ENCODE results near the gene GNPAT. TPM values are rescaled to one million over a fixed set of nuclear protein-coding genes. Genes with fewer than 3 reads are reported as not detected.

Gene GNPAT
- total and polyA plus RNA-seq, 2 experiments from 2014 or later: 32.8 to 45.4 TPM

- Histone ChIP-seq H3K4me3 (no peak overlapping the region), H3K4me1 (ENCODE audit: insufficient read depth) (no peaks in the 10 kb centered on the region), H3F3A (replicated peaks; ENCODE audit: low read depth) (no peaks in the 10 kb centered on the region), H3K27ac (ENCODE audit: low read depth) (no peak overlapping the region), H3K79me2 (replicated peaks; ENCODE audit: insufficient read depth) (no peaks in the 10 kb centered on the region), H3K27me3 (ENCODE audit: insufficient read depth) (no peaks in the 10 kb centered on the region), H3K4me2 (no peak overlapping the region), H2AFZ (no peak overlapping the region), H3K36me3 (ENCODE audit: insufficient read depth) (no peaks in the 10 kb centered on the region), H3K9me2 (ENCODE audit: insufficient read depth) (no peaks in the 10 kb centered on the region), H4K20me1 (replicated peaks; ENCODE audit: insufficient read depth) (no peaks in the 10 kb centered on the region)
- Mint-ChIP-seq H3K27ac (no peak overlapping the region), H3K4me3 (no peak overlapping the region), H3K36me3 (ENCODE audit: low read depth) (no peaks in the 10 kb centered on the region), H3K4me1 (no peaks in the 10 kb centered on the region), H3K27me3 (ENCODE audit: insufficient read depth, low read depth, poor library complexity) (peaks cover 4% of the 10 kb centered on the region), H3K9me3 (no peaks in the 10 kb centered on the region)
- DNase-seq (ENCODE audit: low spot score) (no peak), ATAC-seq (no peak)
- TF ChIP-seq EZH2 (IDR thresholded peaks at IDR 0.05; ENCODE audit: low read depth, unreplicated experiment): no peak
Measured at GRCh38 chr1:231312432-231312788, 71.4 kb downstream of the GNPAT start.

GRCh38 chr1:231313661-231314060 lies 72.6 kb downstream of the GNPAT start:
- Mint-ChIP-seq H3K27ac (no peak overlapping the region), H3K4me3 (no peak overlapping the region)
- no peaks in the 10 kb centered on the region for H3K27me3 ChIP-seq (ENCODE audit: insufficient read depth)
- TF ChIP-seq POLR2AphosphoS5 (IDR thresholded peaks at IDR 0.05; ENCODE audit: low read depth): no peak
- TF ChIP-seq ZNF462 (CRISPR knock-in tag; IDR thresholded peaks at IDR 0.05): no peak
- no peak for TF ChIP-seq ZNF331 (CRISPR knock-in tag; IDR thresholded peaks at IDR 0.05; ENCODE audit: low read depth)
- no peak for TF ChIP-seq ETS1 (IDR thresholded peaks at IDR 0.05)
- no peak for TF ChIP-seq REST (IDR thresholded peaks at IDR 0.05; ENCODE audit: unreplicated experiment)
- no peak for TF ChIP-seq CTCF (conservative IDR thresholded peaks at IDR 0.05; ENCODE audit: low read depth in 2 of 2)
- no peak for TF ChIP-seq NANOG (IDR thresholded peaks at IDR 0.05; ENCODE audit: borderline replicate concordance)
- TF ChIP-seq JUNB (IDR thresholded peaks at IDR 0.05; ENCODE audit: unreplicated experiment): no peak
- no peak for TF ChIP-seq CREB1 (CRISPR knock-in tag; IDR thresholded peaks at IDR 0.05; ENCODE audit: low read depth)
- TF ChIP-seq EZH2 (IDR thresholded peaks at IDR 0.05; ENCODE audit: low read depth, unreplicated experiment): no peak

More at GRCh38 chr1:231313661-231314060, 72.6 kb downstream of the GNPAT start:
- no peak overlapping the region for H3K4me2 ChIP-seq
- no peaks in the 10 kb centered on the region for H4K20me1 ChIP-seq (replicated peaks; ENCODE audit: insufficient read depth)
- no peak for ATAC-seq
- no peak overlapping the region for H3K27ac ChIP-seq (ENCODE audit: low read depth)
- no peaks in the 10 kb centered on the region for H3K36me3 ChIP-seq (ENCODE audit: insufficient read depth)
- Mint-ChIP-seq H3K27me3 (ENCODE audit: insufficient read depth, low read depth, poor library complexity) (peaks cover 4% of the 10 kb centered on the region), H3K36me3 (ENCODE audit: low read depth) (no peaks in the 10 kb centered on the region), H3K9me3 (no peaks in the 10 kb centered on the region), H3K4me1 (no peaks in the 10 kb centered on the region)
- H3K79me2 ChIP-seq (replicated peaks; ENCODE audit: insufficient read depth): no peaks in the 10 kb centered on the region
- DNase-seq (ENCODE audit: low spot score): no peak
- H3K4me3 ChIP-seq: no peak overlapping the region
- no peak overlapping the region for H2AFZ ChIP-seq
- H3K9me2 ChIP-seq (ENCODE audit: insufficient read depth): no peaks in the 10 kb centered on the region
- H3F3A ChIP-seq (replicated peaks; ENCODE audit: low read depth): no peaks in the 10 kb centered on the region
- no peaks in the 10 kb centered on the region for H3K4me1 ChIP-seq (ENCODE audit: insufficient read depth)

Measured in GM23338 (cell line).